SK-N-SH (cell line): ENCODE data around the gene SLC2A11. TPM values are rescaled to one million over a fixed set of nuclear protein-coding genes. Genes with fewer than 3 reads are reported as not detected.

ENCODE experiments used
- CTCF ChIA-PET: fragments of 300-600, 350-600 bp; formaldehyde crosslinking; extraction: SDS; loops from one replicate; lab custom pipeline; 2021; lab: Yijun Ruan, JAX
- POLR2A ChIA-PET: fragments of 350-600 bp; sonication (Branson Sonifier 250); formaldehyde crosslinking; extraction: SDS; loops from one replicate; lab custom pipeline; 2020; ENCODE audit warnings: antibody characterized with exemption, inconsistent platforms; lab: Yijun Ruan, JAX
- DNase-seq: peaks from one replicate; pipeline ENCODE4 v3.0.0; 2012
- H2AFZ ChIP-seq: fragments of 200-600 bp; sonication (generic); 2 replicates; pipeline ENCODE4 v1.8.1; 2016; ENCODE audit warnings: antibody characterized with exemption, mild to moderate bottlenecking, low read depth
- H3F3A ChIP-seq: fragments of 200-600 bp; sonication (generic); replicated peaks from 2 replicates; pipeline ENCODE3; 2016; ENCODE audit warnings: antibody characterized with exemption, mild to moderate bottlenecking; ENCODE audit not compliant: insufficient read depth
- H3K27ac ChIP-seq, 2 experiments: fragments of 200-500 bp in 1 of 2; fragments of 200-600 bp in 1 of 2; sonication (Bioruptor generic) in 1 of 2; sonication (generic), shearing (Covaris generic) in 1 of 2; 2 replicates each; pipeline versions ENCODE4 v1.5.1 to v1.6.1; 2014 to 2016; ENCODE audit warnings: low read depth in 2 of 2, inconsistent platforms in 1 of 2, low read length in 1 of 2, mild to moderate bottlenecking in 1 of 2, mixed read lengths in 1 of 2
- H3K27me3 ChIP-seq: fragments of 200-600 bp; sonication (generic), shearing (Covaris generic); 2 replicates; pipeline ENCODE4 v1.6.1; 2016; ENCODE audit warnings: mixed run types; ENCODE audit not compliant: insufficient read depth
- H3K36me3 ChIP-seq, 2 experiments: fragments of 200-500 bp in 1 of 2; fragments of 200-600 bp in 1 of 2; sonication (Bioruptor generic) in 1 of 2; sonication (generic) in 1 of 2; replicated peaks in 1 of 2; 2 replicates each; pipeline versions ENCODE3 to v1.5.1; 2014 to 2016; ENCODE audit warnings: low read length in 1 of 2, mild to moderate bottlenecking in 1 of 2; ENCODE audit not compliant: insufficient read depth in 2 of 2, control insufficient read depth in 1 of 2
- H3K4me1 ChIP-seq, 2 experiments: fragments of 200-500 bp in 1 of 2; fragments of 200-600 bp in 1 of 2; sonication (Bioruptor generic) in 1 of 2; sonication (generic), shearing (Covaris generic) in 1 of 2; 2 replicates each; pipeline versions ENCODE4 v1.5.1 to v1.6.1; 2014 to 2016; ENCODE audit warnings: low read depth in 1 of 2, low read length in 1 of 2, mixed run types in 1 of 2; ENCODE audit not compliant: insufficient read depth in 2 of 2, control insufficient read depth in 1 of 2
- H3K4me2 ChIP-seq: fragments of 200-600 bp; sonication (generic), shearing (Covaris generic); 2 replicates; pipeline ENCODE4 v1.6.1; 2017; ENCODE audit warnings: mixed run types
- H3K4me3 ChIP-seq, 2 experiments: fragments of 200-500 bp in 1 of 2; fragments of 200-600 bp in 1 of 2; sonication (Bioruptor generic) in 1 of 2; sonication (generic), shearing (Covaris generic) in 1 of 2; 2 replicates each; pipeline versions ENCODE4 v1.5.1 to v1.8.1; 2014 to 2016; ENCODE audit warnings: low read depth in 2 of 2, inconsistent platforms in 1 of 2, low read length in 1 of 2, mild to moderate bottlenecking in 1 of 2, mixed read lengths in 1 of 2, moderate library complexity in 1 of 2
- H3K79me2 ChIP-seq: fragments of 200-600 bp; sonication (generic); 2 replicates; pipeline ENCODE4 v1.8.1; 2017; ENCODE audit warnings: mild to moderate bottlenecking; ENCODE audit not compliant: insufficient read depth
- H3K9ac ChIP-seq: fragments of 200-600 bp; sonication (generic); 2 replicates; pipeline ENCODE4 v1.6.1; 2017; ENCODE audit warnings: mixed run types
- H3K9me2 ChIP-seq: fragments of 200-600 bp; sonication (generic); 2 replicates; pipeline ENCODE4 v1.6.1; 2017; ENCODE audit warnings: mixed run types
- H3K9me3 ChIP-seq: fragments of 200-600 bp; sonication (generic); 2 replicates; pipeline ENCODE4 v1.6.1; 2017; ENCODE audit warnings: mixed run types, mild to moderate bottlenecking, moderate library complexity
- H4K20me1 ChIP-seq: fragments of 200-600 bp; sonication (generic); 2 replicates; pipeline ENCODE4 v1.6.1; 2017; ENCODE audit warnings: mild to moderate bottlenecking, mixed run types; ENCODE audit not compliant: insufficient read depth
- ELF1 ChIP-seq: IDR thresholded peaks from 2 replicates; pipeline ENCODE4 v1.4.0; 2012
- EP300 ChIP-seq, 2 experiments: IDR thresholded peaks; 2 replicates each; pipeline versions ENCODE4 v1.4.0 to v1.6.1; 2012; ENCODE audit warnings: borderline replicate concordance in 1 of 2, low read depth in 1 of 2, low read length in 1 of 2
- EZH2phosphoT487 ChIP-seq: fragments of 200-600 bp; sonication (generic); IDR thresholded peaks from 2 replicates; pipeline ENCODE4 v1.6.1; 2017; ENCODE audit warnings: low read depth, mixed run types, mild to moderate bottlenecking, antibody characterized with exemption, moderate library complexity, borderline replicate concordance
- FOSL2 ChIP-seq: IDR thresholded peaks from 2 replicates; pipeline ENCODE4 v1.4.0; 2012; ENCODE audit warnings: low read depth, mild to moderate bottlenecking, moderate library complexity, borderline replicate concordance
- GABPA ChIP-seq: IDR thresholded peaks from 2 replicates; pipeline ENCODE4 v1.4.0; 2012; ENCODE audit warnings: low read depth, mild to moderate bottlenecking
- MXI1 ChIP-seq: IDR thresholded peaks from 2 replicates; pipeline ENCODE4 v1.6.1; 2012; ENCODE audit warnings: mild to moderate bottlenecking, low read depth, low read length, improper control_type of control experiment
- NRF1 ChIP-seq: IDR thresholded peaks from 2 replicates; pipeline ENCODE4 v1.6.1; 2012; ENCODE audit warnings: low read depth, mild to moderate bottlenecking, low read length
- PBX3 ChIP-seq: IDR thresholded peaks from 2 replicates; pipeline ENCODE4; 2012
- POLR2AphosphoS5 ChIP-seq: IDR thresholded peaks from 2 replicates; pipeline ENCODE4 v1.6.1; 2012; ENCODE audit warnings: low read depth, low read length
- RAD21 ChIP-seq: IDR thresholded peaks from 2 replicates; pipeline ENCODE4 v1.6.1; 2012; ENCODE audit warnings: mild to moderate bottlenecking, low read length
- RFX5 ChIP-seq: IDR thresholded peaks from 2 replicates; pipeline ENCODE4 v1.6.1; 2012; ENCODE audit warnings: mild to moderate bottlenecking, improper control_type of control experiment, low read length
- RXRA ChIP-seq: IDR thresholded peaks from 2 replicates; pipeline ENCODE4 v1.4.0; 2012; ENCODE audit warnings: low read depth, mild to moderate bottlenecking, borderline replicate concordance
- SIN3A ChIP-seq: IDR thresholded peaks from 2 replicates; pipeline ENCODE4 v1.6.1; 2012; ENCODE audit warnings: low read depth, mild to moderate bottlenecking, low read length, moderate library complexity, borderline replicate concordance
- SMC3 ChIP-seq: IDR thresholded peaks from 2 replicates; pipeline ENCODE4 v1.6.1; 2012; ENCODE audit warnings: low read depth, low read length, improper control_type of control experiment
- TAF1 ChIP-seq: IDR thresholded peaks from 2 replicates; pipeline ENCODE4 v1.6.1; 2012; ENCODE audit warnings: low read depth, mild to moderate bottlenecking, low read length, moderate library complexity, borderline replicate concordance
- TCF12 ChIP-seq: IDR thresholded peaks from 2 replicates; pipeline ENCODE4 v1.4.0; 2012
- YY1 ChIP-seq: IDR thresholded peaks from 2 replicates; pipeline ENCODE4 v1.4.0; 2012; ENCODE audit warnings: low read depth, mild to moderate bottlenecking
- ZBTB33 ChIP-seq: IDR thresholded peaks from 2 replicates; pipeline ENCODE4 v1.4.0; 2012; ENCODE audit warnings: low read depth, borderline replicate concordance
- WGBS: methylation state at CpG from one replicate; pipeline ENCODE4 v1.1.6; 2017; ENCODE audit warnings: low lambda C conversion rate; 5-methylcytosine and 5-hydroxymethylcytosine counted together
- polyA plus RNA-seq, 3 experiments: library from polyadenylated mRNA; depleted of rRNA; stranded (reverse); fragments of >200 nt; gene quantifications; 2 replicates each; pipeline ENCODE4 v1.2.3, GENCODE V29; 2012
- TF ChIP-seq, protein P1 (sequence below): fragments of 200-600 bp; sonication (generic); IDR thresholded peaks from 2 replicates; pipeline ENCODE4 v1.6.1; 2017; ENCODE audit warnings: antibody characterized with exemption, mild to moderate bottlenecking, moderate library complexity
- TF ChIP-seq, protein P2 (sequence below): IDR thresholded peaks from 2 replicates; pipeline ENCODE4 v1.4.0; 2012; ENCODE audit warnings: low read depth

Gene SLC2A11
- polyA plus RNA-seq, 1 of the 3 experiments (the other 2 are of a cell fraction) = 21.8 TPM

DNA sequence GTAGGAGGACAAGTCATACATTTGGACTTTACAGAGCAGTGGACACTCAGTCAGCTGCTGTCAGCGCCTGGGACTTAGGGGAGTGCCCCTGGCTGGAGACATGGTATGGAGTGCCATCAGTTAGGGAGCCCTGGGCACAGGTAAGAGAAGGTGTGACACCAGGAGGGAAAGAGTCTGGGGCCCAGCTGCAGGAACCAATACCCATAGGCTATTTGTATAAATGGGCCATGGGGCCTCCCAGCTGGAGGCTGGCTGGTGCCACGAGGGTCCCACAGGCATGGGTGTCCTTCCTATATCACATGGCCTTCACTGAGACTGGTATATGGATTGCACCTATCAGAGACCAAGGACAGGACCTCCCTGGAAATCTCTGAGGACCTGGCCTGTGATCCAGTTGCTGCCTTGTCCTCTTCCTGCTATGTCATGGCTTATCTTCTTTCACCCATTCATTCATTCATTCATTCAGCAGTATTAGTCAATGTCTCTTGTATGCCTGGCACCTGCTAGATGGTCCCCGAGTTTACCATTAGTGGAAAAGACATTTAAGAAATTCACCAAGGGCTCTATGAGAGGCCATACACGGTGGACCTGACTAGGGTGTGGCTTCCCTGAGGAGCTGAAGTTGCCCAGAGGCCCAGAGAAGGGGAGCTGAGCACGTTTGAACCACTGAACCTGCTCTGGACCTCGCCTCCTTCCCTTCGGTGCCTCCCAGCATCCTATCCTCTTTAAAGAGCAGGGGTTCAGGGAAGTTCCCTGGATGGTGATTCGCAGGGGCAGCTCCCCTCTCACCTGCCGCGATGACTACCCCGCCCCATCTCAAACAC lies 35.7 kb downstream of the SLC2A11 start (continued):
- TF ChIP-seq ZBTB33 (no peak), RFX5 (no peak), SMC3 (no peak)

DNA sequence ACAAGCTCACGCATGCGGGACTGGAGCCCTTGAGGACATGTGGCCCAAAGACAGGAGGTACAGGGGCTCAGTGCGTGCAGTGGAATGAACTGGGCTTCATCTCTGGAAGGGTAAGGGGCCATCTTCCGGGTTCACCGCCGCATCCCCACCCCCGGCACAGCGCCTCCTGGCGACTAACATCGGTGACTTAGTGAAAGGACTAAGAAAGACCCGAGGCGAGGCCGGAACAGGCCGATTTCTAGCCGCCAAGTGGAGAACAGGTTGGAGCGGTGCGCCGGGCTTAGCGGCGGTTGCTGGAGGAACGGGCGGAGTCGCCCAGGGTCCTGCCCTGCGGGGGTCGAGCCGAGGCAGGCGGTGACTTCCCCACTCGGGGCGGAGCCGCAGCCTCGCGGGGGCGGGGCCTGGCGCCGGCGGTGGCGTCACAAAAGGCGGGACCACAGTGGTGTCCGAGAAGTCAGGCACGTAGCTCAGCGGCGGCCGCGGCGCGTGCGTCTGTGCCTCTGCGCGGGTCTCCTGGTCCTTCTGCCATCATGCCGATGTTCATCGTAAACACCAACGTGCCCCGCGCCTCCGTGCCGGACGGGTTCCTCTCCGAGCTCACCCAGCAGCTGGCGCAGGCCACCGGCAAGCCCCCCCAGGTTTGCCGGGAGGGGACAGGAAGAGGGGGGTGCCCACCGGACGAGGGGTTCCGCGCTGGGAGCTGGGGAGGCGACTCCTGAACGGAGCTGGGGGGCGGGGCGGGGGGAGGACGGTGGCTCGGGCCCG lies 36.5 kb downstream of the SLC2A11 start, which contains the start of gene MIF:
MIF (plus strand) TSS at position 439 of the 765 bp plus-strand sequence; CDS start at position 531, 92 bp downstream.
- ChIA-PET POLR2A (interaction anchor here (0.5 to 1.5 kb wide), 8 partner anchors 19 to 661 kb away, joined by 3 to 15 read pairs (median 4); partner anchors contain the start of genes GUCD1 and SLC2A11), CTCF (interaction anchor here (0.6 to 3.3 kb wide), 27 partner anchors 9 to 335 kb away, joined by 3 to 21 read pairs (median 5); partner anchors contain the start of genes SLC2A11 and ZNF70)
- Histone ChIP-seq H3K4me3 (peak within 1 kb of the TSS; percentile 79 to 85), H3K79me2 (peaks cover 25% of the 10 kb centered on the region; the same call in 1 of the 2 replicates), H3K4me1 (peaks cover 10 to 33% of the 10 kb centered on the region in 2 experiments; a peak in 2 of 4 replicates), H3K9me3 (no peaks in the 10 kb centered on the region), H3F3A (peaks cover 3% of the 10 kb centered on the region), H3K27me3 (no peaks in the 10 kb centered on the region), H3K4me2 (peak within 1 kb of the TSS; percentile 89), H3K9me2 (no peaks in the 10 kb centered on the region), H3K9ac (peak within 1 kb of the TSS; percentile 95), H2AFZ (peak within 1 kb of the TSS; percentile 65), H3K27ac (peak within 1 kb of the TSS; percentile 84 to 96), H4K20me1 (peaks cover 9% of the 10 kb centered on the region; the same call in 1 of the 2 replicates), H3K36me3 (peaks cover 20 to 21% of the 10 kb centered on the region in 2 experiments)
- no peak for TF ChIP-seq EP300 (IDR thresholded peaks at IDR 0.05; ENCODE audit: borderline replicate concordance in 1 of 2, low read depth in 1 of 2, low read length in 1 of 2)
- no peak for TF ChIP-seq SIN3A
- TF ChIP-seq POLR2AphosphoS5 = peak; percentile 84
- 0 out of 2 replicates have a peak, but pooled peaks have one; percentile 43 for TF ChIP-seq GABPA
- no peak for TF ChIP-seq ZBTB33
- TF ChIP-seq RAD21 = no peak
- peak; percentile 59 for TF ChIP-seq NRF1
- no peak for TF ChIP-seq EZH2phosphoT487
- peak; percentile 88 for TF ChIP-seq ELF1
- TF ChIP-seq FOSL2 = no peak
- TF ChIP-seq TAF1 = peak; percentile 78
- peak; percentile 38; the same call in 1 of the 2 replicates for TF ChIP-seq YY1
- TF ChIP-seq, protein P1, sequence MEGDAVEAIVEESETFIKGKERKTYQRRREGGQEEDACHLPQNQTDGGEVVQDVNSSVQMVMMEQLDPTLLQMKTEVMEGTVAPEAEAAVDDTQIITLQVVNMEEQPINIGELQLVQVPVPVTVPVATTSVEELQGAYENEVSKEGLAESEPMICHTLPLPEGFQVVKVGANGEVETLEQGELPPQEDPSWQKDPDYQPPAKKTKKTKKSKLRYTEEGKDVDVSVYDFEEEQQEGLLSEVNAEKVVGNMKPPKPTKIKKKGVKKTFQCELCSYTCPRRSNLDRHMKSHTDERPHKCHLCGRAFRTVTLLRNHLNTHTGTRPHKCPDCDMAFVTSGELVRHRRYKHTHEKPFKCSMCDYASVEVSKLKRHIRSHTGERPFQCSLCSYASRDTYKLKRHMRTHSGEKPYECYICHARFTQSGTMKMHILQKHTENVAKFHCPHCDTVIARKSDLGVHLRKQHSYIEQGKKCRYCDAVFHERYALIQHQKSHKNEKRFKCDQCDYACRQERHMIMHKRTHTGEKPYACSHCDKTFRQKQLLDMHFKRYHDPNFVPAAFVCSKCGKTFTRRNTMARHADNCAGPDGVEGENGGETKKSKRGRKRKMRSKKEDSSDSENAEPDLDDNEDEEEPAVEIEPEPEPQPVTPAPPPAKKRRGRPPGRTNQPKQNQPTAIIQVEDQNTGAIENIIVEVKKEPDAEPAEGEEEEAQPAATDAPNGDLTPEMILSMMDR = peak; percentile 89
- TF ChIP-seq SMC3 = peak; percentile 14; the same call in 1 of the 2 replicates
- TF ChIP-seq, protein P2, sequence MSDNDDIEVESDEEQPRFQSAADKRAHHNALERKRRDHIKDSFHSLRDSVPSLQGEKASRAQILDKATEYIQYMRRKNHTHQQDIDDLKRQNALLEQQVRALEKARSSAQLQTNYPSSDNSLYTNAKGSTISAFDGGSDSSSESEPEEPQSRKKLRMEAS = peak; percentile 11; the same call in 1 of the 2 replicates
- TF ChIP-seq PBX3 = 0 out of 2 replicates have a peak, but pooled peaks have one; percentile 19
- TF ChIP-seq MXI1 = 0 out of 2 replicates have a peak, but pooled peaks have one; percentile 76
- TF ChIP-seq TCF12 = peak; percentile 4; the same call in 1 of the 2 replicates
- TF ChIP-seq RXRA = no peak
- DNase-seq = peak; percentile 98
- 11% methylated on average over 25 of the region's 72 CpGs for WGBS
